IMR-90 (cell line): ENCODE data around the gene ADCY2. TPM values are rescaled to one million over a fixed set of nuclear protein-coding genes. Genes with fewer than 3 reads are reported as not detected.

Source experiments
- ATAC-seq: fragments of 200-7000 bp; cut with Tn5 transposase; 2 replicates; pipeline ENCODE4 v1.9.1; 2020; ENCODE audit warnings: low read depth, mild to moderate bottlenecking, moderate library complexity
- BruUV-seq: library from RNA; stranded (reverse); fragments of 400-500 nt; replicated peaks from 2 replicates; lab custom pipeline; 2021; lab: Mats Ljungman, UMichigan
- CTCF ChIA-PET: fragments of 300-600 bp; formaldehyde crosslinking; extraction: SDS; loops from one replicate; lab custom pipeline; 2021; ENCODE audit warnings: antibody characterized with exemption; lab: Yijun Ruan, JAX
- POLR2A ChIA-PET: fragments of 300-600 bp; sonication (Branson Sonifier 250); formaldehyde crosslinking; loops from one replicate; lab custom pipeline; 2022; ENCODE audit warnings: antibody characterized with exemption; ENCODE audit not compliant: unreplicated experiment; lab: Charles Lee
- DNase-seq: peaks from one replicate; pipeline ENCODE4 v3.0.0; 2013
- H2AFZ ChIP-seq: replicated peaks from 2 replicates; pipeline ENCODE3; 2013; ENCODE audit warnings: low read length, mild to moderate bottlenecking; ENCODE audit not compliant: poor library complexity
- H2AK5ac ChIP-seq: 2 replicates; pipeline ENCODE4 v1.6.1; 2013; ENCODE audit warnings: low read depth, low read length, inconsistent platforms
- H2AK9ac ChIP-seq: replicated peaks from 2 replicates; pipeline ENCODE3; 2013; ENCODE audit warnings: mild to moderate bottlenecking, low read depth, low read length, moderate library complexity; ENCODE audit not compliant: poor library complexity
- H2BK120ac ChIP-seq: 2 replicates; pipeline ENCODE4 v1.6.1; 2013; ENCODE audit warnings: low read depth, low read length, inconsistent platforms
- H2BK15ac ChIP-seq: 3 replicates; pipeline ENCODE4 v1.6.1; 2013; ENCODE audit warnings: low read depth, low read length, inconsistent platforms
- H2BK20ac ChIP-seq: 2 replicates; pipeline ENCODE4 v1.6.1; 2013; ENCODE audit warnings: low read depth, mild to moderate bottlenecking, inconsistent platforms, low read length, moderate library complexity
- H2BK5ac ChIP-seq: 2 replicates; pipeline ENCODE4 v1.6.1; 2013; ENCODE audit warnings: mild to moderate bottlenecking, low read depth, low read length, inconsistent platforms; ENCODE audit not compliant: poor library complexity, severe bottlenecking
- H3K14ac ChIP-seq: replicated peaks from 2 replicates; pipeline ENCODE4 v1.6.1; 2013; ENCODE audit warnings: low read depth, low read length, inconsistent platforms
- H3K18ac ChIP-seq: 2 replicates; pipeline ENCODE4 v1.6.1; 2013; ENCODE audit warnings: low read depth, low read length, control low read depth
- H3K23ac ChIP-seq: 2 replicates; pipeline ENCODE4 v1.6.1; 2013; ENCODE audit warnings: low read depth, low read length, inconsistent platforms
- H3K27ac ChIP-seq: 2 replicates; pipeline ENCODE4 v1.5.1; 2013; ENCODE audit warnings: mild to moderate bottlenecking, control low read depth, low read length; ENCODE audit not compliant: insufficient read depth
- H3K27me3 ChIP-seq: 2 replicates; pipeline ENCODE4 v1.6.1; 2013; ENCODE audit warnings: low read length; ENCODE audit not compliant: control insufficient read depth, insufficient read depth
- H3K36me3 ChIP-seq: 2 replicates; pipeline ENCODE4 v1.6.1; 2013; ENCODE audit warnings: low read length, mixed read lengths; ENCODE audit not compliant: control insufficient read depth, insufficient read depth
- H3K4ac ChIP-seq: 2 replicates; pipeline ENCODE4 v1.6.1; 2013; ENCODE audit warnings: low read depth, low read length, inconsistent platforms
- H3K4me1 ChIP-seq: 2 replicates; pipeline ENCODE4 v1.6.1; 2013; ENCODE audit warnings: low read length, mixed read lengths; ENCODE audit not compliant: control insufficient read depth, insufficient read depth
- H3K4me2 ChIP-seq: 2 replicates; pipeline ENCODE4 v1.6.1; 2013; ENCODE audit warnings: low read depth, mild to moderate bottlenecking, control low read depth, low read length, moderate library complexity
- H3K4me3 ChIP-seq: 2 replicates; pipeline ENCODE4 v1.5.1; 2013; ENCODE audit warnings: low read depth, mild to moderate bottlenecking, control low read depth, low read length, moderate library complexity; ENCODE audit not compliant: insufficient read depth
- H3K56ac ChIP-seq: 2 replicates; pipeline ENCODE4 v1.6.1; 2013; ENCODE audit warnings: low read length, inconsistent platforms; ENCODE audit not compliant: insufficient read depth; ENCODE audit errors: extremely low read depth
- H3K79me1 ChIP-seq, 2 experiments: 2 replicates each; pipeline ENCODE4 v1.6.1; 2013; ENCODE audit warnings: low read length in 2 of 2, inconsistent platforms in 1 of 2, low read depth in 1 of 2
- H3K9ac ChIP-seq: 2 replicates; pipeline ENCODE4 v1.6.1; 2013; ENCODE audit warnings: low read depth, low read length, control low read depth
- H3K9me1 ChIP-seq: 2 replicates; pipeline ENCODE4 v1.6.1; 2013; ENCODE audit warnings: low read length, inconsistent platforms; ENCODE audit not compliant: insufficient read depth
- H3K9me3 ChIP-seq: 2 replicates; pipeline ENCODE4 v1.6.1; 2013; ENCODE audit warnings: low read length; ENCODE audit not compliant: control insufficient read depth, insufficient read depth
- H4K20me1 ChIP-seq: 2 replicates; pipeline ENCODE4 v1.6.1; 2013; ENCODE audit warnings: low read length, inconsistent platforms; ENCODE audit not compliant: insufficient read depth
- H4K5ac ChIP-seq: 2 replicates; pipeline ENCODE4 v1.6.1; 2013; ENCODE audit warnings: mild to moderate bottlenecking, low read depth, low read length, control low read depth
- H4K8ac ChIP-seq, 2 experiments: 2 replicates each; pipeline ENCODE4 v1.6.1; 2013; ENCODE audit warnings: low read depth in 2 of 2, low read length in 2 of 2, control low read depth in 1 of 2, inconsistent platforms in 1 of 2
- H4K91ac ChIP-seq: 2 replicates; pipeline ENCODE4 v1.6.1; 2013; ENCODE audit warnings: low read depth, low read length, inconsistent platforms; ENCODE audit not compliant: insufficient read depth
- BHLHE40 ChIP-seq: fragments of 150-350 bp; IDR thresholded peaks from 2 replicates; pipeline ENCODE4 v1.6.1; 2016; ENCODE audit warnings: mild to moderate bottlenecking, low read depth, low read length
- CEBPB ChIP-seq: IDR thresholded peaks from 2 replicates; pipeline ENCODE4 v1.6.1; 2012; ENCODE audit warnings: low read depth, low read length, improper control_type of control experiment
- CHD1 ChIP-seq: IDR thresholded peaks from 2 replicates; pipeline ENCODE4 v1.6.1; 2012; ENCODE audit warnings: low read depth, low read length, improper control_type of control experiment
- CTCF ChIP-seq: conservative IDR thresholded peaks from 2 replicates; pipeline ENCODE4 v1.5.1; 2012; ENCODE audit warnings: mild to moderate bottlenecking, low read depth, low read length, improper control_type of control experiment
- FOS ChIP-seq: fragments of 150-350 bp; IDR thresholded peaks from 2 replicates; pipeline ENCODE4 v1.6.1; 2016; ENCODE audit warnings: low read depth, low read length
- MXI1 ChIP-seq: IDR thresholded peaks from 2 replicates; pipeline ENCODE4 v1.6.1; 2012; ENCODE audit warnings: low read depth, mild to moderate bottlenecking, low read length, moderate library complexity, borderline replicate concordance
- NFE2L2 ChIP-seq: fragments of 150-350 bp; IDR thresholded peaks from 2 replicates; pipeline ENCODE4 v1.6.1; 2016; ENCODE audit warnings: low read depth, mild to moderate bottlenecking, low read length
- RCOR1 ChIP-seq: IDR thresholded peaks from 2 replicates; pipeline ENCODE4 v1.6.1; 2012; ENCODE audit warnings: mild to moderate bottlenecking, low read length, improper control_type of control experiment; ENCODE audit not compliant: insufficient replicate concordance
- RFX5 ChIP-seq: IDR thresholded peaks from 2 replicates; pipeline ENCODE4 v1.8.0; 2012; ENCODE audit warnings: low read depth, mild to moderate bottlenecking, low read length, moderate library complexity
- WGBS, 2 experiments: methylation state at CpG; one replicate each; pipeline versions ENCODE4 v1.1.5 to v1.1.7; 2013; ENCODE audit warnings: missing lambda C conversion rate in 2 of 2; ENCODE audit not compliant: insufficient read length in 1 of 2; ENCODE audit errors: extremely low coverage in 2 of 2; 5-methylcytosine and 5-hydroxymethylcytosine counted together
- dilution Hi-C: fragments of 300-500 bp; cut with HindIII; formaldehyde crosslinking; loops from one replicate; pipeline ENCODE4 v1.14.3; 2018; ENCODE audit warnings: low sequenced_read_pairs; ENCODE audit not compliant: unreplicated experiment
- in situ Hi-C: fragments of 300-500 bp; cut with MboI; formaldehyde crosslinking; loops from 3 replicates; pipeline ENCODE4 v1.14.3; 2019; ENCODE audit warnings: low sequenced_read_pairs, inconsistent platforms, mixed read lengths
- intact Hi-C: fragments of 100-400 bp; cut with micrococcal nuclease; formaldehyde crosslinking; loops from 2 replicates; pipeline ENCODE4 v1.10.0; 2022
- polyA plus RNA-seq, 3 experiments: library from polyadenylated mRNA; depleted of rRNA; stranded (reverse); fragments of >200 nt; gene quantifications; 2 replicates each; pipeline ENCODE4 v1.2.3, GENCODE V29; 2012; ENCODE audit warnings: low replicate concordance in 1 of 3
- total RNA-seq: library from RNA; depleted of rRNA; stranded (reverse); fragments of >200 nt; gene quantifications from 2 replicates; pipeline ENCODE4 v1.2.3, GENCODE V29; 2012

Gene ADCY2
- total and polyA plus RNA-seq, 2 of the 4 experiments (the other 2 are of a cell fraction), result not detected

- in situ Hi-C loops, result no loop called here
- TF ChIP-seq CHD1 (no peak), MXI1 (no peak), NFE2L2 (no peak), FOS (no peak), BHLHE40 (no peak), CTCF (no peak), RFX5 (no peak), CEBPB (no peak), RCOR1 (no peak)
- Histone ChIP-seq H3K4me1 (no peaks in the 10 kb centered on the region), H3K79me1 (no peaks in the 10 kb centered on the region), H4K91ac (no peak overlapping the region), H3K18ac (no peak overlapping the region), H2AFZ (no peak overlapping the region), H2BK15ac (no peak overlapping the region), H4K8ac (no peak overlapping the region), H2BK20ac (no peak overlapping the region), H2AK5ac (no peak overlapping the region), H3K27me3 (no peaks in the 10 kb centered on the region), H2BK5ac (no peak overlapping the region), H2AK9ac (no peak overlapping the region), H3K9me3 (peaks cover 22% of the 10 kb centered on the region), H3K9me1 (no peaks in the 10 kb centered on the region), H4K20me1 (no peaks in the 10 kb centered on the region), H3K9ac (no peak overlapping the region), H3K4ac (no peak overlapping the region), H3K56ac (no peak overlapping the region), H3K23ac (no peak overlapping the region), H3K27ac (no peak overlapping the region), H3K4me3 (no peak overlapping the region), H4K5ac (no peak overlapping the region), H3K36me3 (no peaks in the 10 kb centered on the region), H2BK120ac (no peak overlapping the region), H3K14ac (no peak overlapping the region), H3K4me2 (no peak overlapping the region)
- WGBS, 2 experiments, result no CpG with 5 or more reads among the region's 2 CpGs
- ChIA-PET POLR2A (no interaction called here), CTCF (no interaction called here)
- BruUV-seq, result no TSS peak
- DNase-seq (no peak), ATAC-seq (no peak)
- dilution Hi-C loops, result no loop called here
- intact Hi-C loops, result no loop called here
Measured at GRCh38 chr5:7541898-7542297, 146.0 kb downstream of the ADCY2 start.
